HEK293 (cell line): ENCODE measurements around the gene GAST.

ENCODE experiments used
- CTCF ChIA-PET: fragments of 350-600 bp; formaldehyde crosslinking; extraction: SDS; loops from one replicate; lab custom pipeline; 2021; ENCODE audit warnings: antibody characterized with exemption; lab: Yijun Ruan, JAX
- POLR2A ChIA-PET: fragments of 300-600 bp; formaldehyde crosslinking; extraction: SDS; loops from one replicate; lab custom pipeline; 2020; ENCODE audit warnings: antibody characterized with exemption, inconsistent platforms; lab: Yijun Ruan, JAX
- H3K27ac ChIP-seq: fragments of 200-500 bp; sonication (Bioruptor generic); 2 replicates; pipeline ENCODE4 v1.5.1; 2014; ENCODE audit warnings: low read depth, low read length, control low read depth, inconsistent platforms; ENCODE audit errors: extremely low read depth
- H3K36me3 ChIP-seq, 2 experiments: fragments of 200-500 bp in 1 of 2; sonication (Bioruptor generic) in 1 of 2; 1 replicate in 1 of 2; 2 replicates in 1 of 2; pipeline ENCODE4 v1.5.1; 2014 to 2017; ENCODE audit warnings: inconsistent platforms in 2 of 2, low read length in 2 of 2; ENCODE audit not compliant: control insufficient read depth in 2 of 2, insufficient read depth in 1 of 2
- H3K4me1 ChIP-seq: fragments of 200-500 bp; sonication (Bioruptor generic); 2 replicates; pipeline ENCODE4 v1.5.1; 2014; ENCODE audit warnings: mild to moderate bottlenecking, low read length, inconsistent platforms; ENCODE audit not compliant: control insufficient read depth, insufficient read depth
- H3K4me3 ChIP-seq: 2 replicates; pipeline ENCODE4 v1.5.1; 2011; ENCODE audit warnings: low read depth, mild to moderate bottlenecking, control low read depth, low read length, moderate library complexity
- H3K9me3 ChIP-seq: fragments of 200-500 bp; sonication (Bioruptor generic); 2 replicates; pipeline ENCODE4 v1.5.1; 2014; ENCODE audit warnings: low read depth, low read length, inconsistent platforms; ENCODE audit not compliant: control insufficient read depth, insufficient read depth
- KLF9 ChIP-seq: fragments of 450-650 bp; formaldehyde crosslinking; IDR thresholded peaks from 2 replicates; pipeline ENCODE4 v1.5.1; 2016; ENCODE audit warnings: missing biosample characterization, missing genetic modification characterization, low read depth
- SP7 ChIP-seq: fragments of 450-650 bp; formaldehyde crosslinking; IDR thresholded peaks from 2 replicates; pipeline ENCODE4 v1.5.1; 2016; ENCODE audit warnings: missing biosample characterization, missing genetic modification characterization
- ZNF2 ChIP-seq: fragments of 450-650 bp; formaldehyde crosslinking; IDR thresholded peaks from 2 replicates; pipeline ENCODE4 v1.5.1; 2016; ENCODE audit warnings: missing biosample characterization, missing genetic modification characterization
- ZNF324 ChIP-seq: fragments of 450-650 bp; formaldehyde crosslinking; IDR thresholded peaks from 2 replicates; pipeline ENCODE4 v1.5.1; 2016; ENCODE audit warnings: missing biosample characterization, missing genetic modification characterization
- ZNF335 ChIP-seq: fragments of 450-650 bp; formaldehyde crosslinking; conservative IDR thresholded peaks from 2 replicates; pipeline ENCODE4 v1.5.1; 2016; ENCODE audit warnings: missing biosample characterization, missing genetic modification characterization
- ZNF366 ChIP-seq: fragments of 450-650 bp; formaldehyde crosslinking; conservative IDR thresholded peaks from 2 replicates; pipeline ENCODE4 v1.5.1; 2016; ENCODE audit warnings: missing biosample characterization, missing genetic modification characterization
- ZNF398 ChIP-seq: fragments of 450-650 bp; formaldehyde crosslinking; IDR thresholded peaks from 2 replicates; pipeline ENCODE4 v1.5.1; 2017; ENCODE audit warnings: missing biosample characterization, missing genetic modification characterization
- ZNF423 ChIP-seq: fragments of 450-650 bp; formaldehyde crosslinking; IDR thresholded peaks from 2 replicates; pipeline ENCODE4 v1.5.1; 2016; ENCODE audit warnings: missing biosample characterization, missing genetic modification characterization
- ZNF518A ChIP-seq: fragments of 450-650 bp; formaldehyde crosslinking; conservative IDR thresholded peaks from 2 replicates; pipeline ENCODE4 v1.5.1; 2016; ENCODE audit warnings: low read depth, missing biosample characterization, missing genetic modification characterization
- ZNF521 ChIP-seq: fragments of 450-650 bp; formaldehyde crosslinking; IDR thresholded peaks from 2 replicates; pipeline ENCODE4 v1.5.1; 2017; ENCODE audit warnings: missing biosample characterization, mild to moderate bottlenecking, missing genetic modification characterization
- ZNF585B ChIP-seq: fragments of 450-650 bp; formaldehyde crosslinking; IDR thresholded peaks from 2 replicates; pipeline ENCODE4 v1.5.1; 2016; ENCODE audit warnings: missing biosample characterization, missing genetic modification characterization
- ZNF621 ChIP-seq: fragments of 450-650 bp; formaldehyde crosslinking; IDR thresholded peaks from 2 replicates; pipeline ENCODE4 v1.5.1; 2017; ENCODE audit warnings: missing biosample characterization, missing genetic modification characterization
- ZNF624 ChIP-seq: fragments of 450-650 bp; formaldehyde crosslinking; IDR thresholded peaks from 2 replicates; pipeline ENCODE4 v1.5.1; 2017; ENCODE audit warnings: missing biosample characterization, missing genetic modification characterization
- ZNF639 ChIP-seq: fragments of 450-650 bp; formaldehyde crosslinking; IDR thresholded peaks from 2 replicates; pipeline ENCODE4 v1.5.1; 2016; ENCODE audit warnings: missing biosample characterization, missing genetic modification characterization
- ZNF768 ChIP-seq: fragments of 450-650 bp; formaldehyde crosslinking; IDR thresholded peaks from 2 replicates; pipeline ENCODE4 v1.5.1; 2018; ENCODE audit warnings: missing biosample characterization, mild to moderate bottlenecking, missing genetic modification characterization
- ZNF776 ChIP-seq: fragments of 450-650 bp; formaldehyde crosslinking; IDR thresholded peaks from 2 replicates; pipeline ENCODE4 v1.5.0; 2017; ENCODE audit warnings: missing biosample characterization, missing genetic modification characterization, borderline replicate concordance
- ZSCAN5A ChIP-seq: fragments of 450-650 bp; formaldehyde crosslinking; IDR thresholded peaks from 2 replicates; pipeline ENCODE4 v1.5.1; 2016; ENCODE audit warnings: missing biosample characterization, missing genetic modification characterization

GAST gene

GRCh38 chr17:41678907-41679739, 33.0 kb upstream of the GAST start (continued):
- TF ChIP-seq ZNF776 (tag by site-specific recombination) (no peak), KLF9 (tag by site-specific recombination) (0 out of 2 replicates have a peak, but pooled peaks have one; percentile 21), ZNF335 (peak; percentile 90), ZNF2 (tag by site-specific recombination) (peak; percentile 43; the same call in 1 of the 2 replicates), SP7 (tag by site-specific recombination) (peak; percentile 64), ZNF621 (tag by site-specific recombination) (no peak), ZNF768 (tag by site-specific recombination) (no peak), ZNF639 (no peak), ZNF521 (no peak)

DNA sequence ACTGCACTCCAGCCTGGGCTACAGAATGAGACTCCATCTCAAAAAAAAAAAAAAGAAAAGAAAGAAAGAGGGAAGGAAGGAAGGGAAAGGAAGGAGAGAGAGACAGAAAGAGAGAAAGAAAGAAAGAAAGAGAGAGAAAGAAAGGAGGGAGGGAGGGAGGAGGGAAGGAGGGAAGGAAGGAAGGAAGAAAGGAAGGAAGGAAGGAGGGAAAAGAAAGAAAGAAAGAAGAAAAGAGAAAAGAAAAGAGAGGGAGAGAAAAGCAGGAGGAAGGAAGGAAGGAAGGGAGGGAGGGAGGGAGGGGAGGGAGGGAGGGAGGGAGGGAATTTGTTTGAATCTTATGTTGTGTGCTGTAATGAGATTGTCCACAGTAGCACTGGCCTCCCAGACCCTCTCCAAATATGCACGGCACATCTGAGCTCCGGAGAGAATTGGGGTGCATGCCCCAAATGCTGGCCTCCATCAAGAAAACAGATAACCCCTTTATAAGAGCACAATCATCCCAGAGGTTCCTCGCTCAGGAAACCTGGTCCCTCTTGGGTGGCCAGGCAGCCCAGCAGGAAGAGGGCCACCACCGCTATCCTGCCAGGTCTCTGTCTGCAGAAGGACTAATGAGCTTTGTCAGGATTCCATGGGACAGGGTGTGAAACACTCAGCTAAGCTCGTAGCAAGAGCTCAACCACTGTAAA, 32.2 kb upstream of the GAST start:
- no peaks in the 10 kb centered on the region for H3K36me3 ChIP-seq
- H3K4me1 ChIP-seq: no peaks in the 10 kb centered on the region
- no peak overlapping the region for H3K27ac ChIP-seq
- TF ChIP-seq ZNF324 (no peak), ZNF366 (tag by site-specific recombination) (peak; percentile 84)
- ChIA-PET CTCF (interaction anchor here (1.4 to 9.2 kb wide), 3 partner anchors 8 to 16 kb away, joined by 8 to 126 read pairs (median 11); partner anchors contain the start of gene EIF1), POLR2A (interaction anchor here (0.9 to 3.9 kb wide), 2 partner anchors 10 to 54 kb away, joined by 3 to 104 read pairs; partner anchors contain the start of gene EIF1)
- H3K9me3 ChIP-seq: no peaks in the 10 kb centered on the region
- H3K4me3 ChIP-seq: no peak overlapping the region

DNA sequence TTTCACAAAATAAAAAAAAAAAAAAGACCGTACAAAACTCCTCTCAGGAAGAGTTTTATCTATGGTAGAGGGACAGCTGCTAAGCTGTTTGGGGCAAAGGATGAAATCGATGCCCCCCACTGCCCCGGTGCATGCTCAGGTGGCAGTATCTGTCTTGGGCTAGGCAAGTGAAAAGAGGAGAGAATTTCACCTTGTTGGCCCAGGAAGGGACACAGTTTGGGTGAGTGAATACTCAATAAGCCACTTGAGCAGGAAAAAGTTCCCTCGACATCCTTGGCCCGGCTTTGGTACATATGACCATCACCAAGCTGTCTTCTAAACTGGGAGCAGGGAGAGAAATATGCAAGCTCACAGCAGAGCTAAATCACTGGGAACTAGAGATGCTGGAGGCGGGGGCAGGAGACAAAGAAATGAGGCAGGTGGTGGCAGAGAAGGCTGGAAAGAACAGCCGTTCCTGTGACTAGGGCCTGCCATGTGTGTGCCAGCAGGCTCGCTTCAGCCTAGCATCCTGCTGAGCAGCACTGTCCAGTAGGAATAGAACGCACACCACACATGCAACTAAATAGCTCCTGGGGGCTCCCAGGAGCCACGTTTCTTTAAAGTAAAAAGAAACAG, 31.6 kb upstream of the GAST start:
- ChIA-PET POLR2A (interaction anchor here (0.9 to 3.9 kb wide), 2 partner anchors 9 to 54 kb away, joined by 3 to 104 read pairs; partner anchors contain the start of gene EIF1), CTCF (interaction anchor here (0.6 to 9.2 kb wide), 5 partner anchors 14 to 283 kb away, joined by 3 to 126 read pairs (median 5); no protein-coding TSS in a partner anchor)
- no peak overlapping the region for H3K4me3 ChIP-seq
- no peak overlapping the region for H3K27ac ChIP-seq
- no peak for TF ChIP-seq ZNF398
- TF ChIP-seq ZNF518A (tag by site-specific recombination): no peak
- no peak for TF ChIP-seq ZSCAN5A (tag by site-specific recombination)
- no peak for TF ChIP-seq ZNF621 (tag by site-specific recombination)
- TF ChIP-seq ZNF624 (tag by site-specific recombination): no peak
- TF ChIP-seq ZNF585B (tag by site-specific recombination): no peak
- no peak for TF ChIP-seq ZNF423 (tag by site-specific recombination)
- H3K9me3 ChIP-seq: no peaks in the 10 kb centered on the region
- no peaks in the 10 kb centered on the region for H3K4me1 ChIP-seq
- no peaks in the 10 kb centered on the region for H3K36me3 ChIP-seq
